Liver (tissue), 9 donors: Measurements from ENCODE around the gene TMPRSS13. TPM values are rescaled to one million over a fixed set of nuclear protein-coding genes. Genes with fewer than 3 reads are reported as not detected.
"Not testable (repeated sequence)": the region's sequence is repeated elsewhere in the genome, so short reads cannot be mapped to it uniquely, and the experiment has no call there.

Experiments used
- DNase-seq: peaks from one replicate; pipeline ENCODE4 v3.0.0-alpha.2; 2017; ENCODE audit warnings: low spot score
- H3K27ac ChIP-seq, 2 donors: one replicate each; pipeline ENCODE4 v1.7.0; 2013; ENCODE audit warnings: inconsistent platforms in 2 of 2, low read length in 2 of 2, control low read depth in 1 of 2, low read depth in 1 of 2, mild to moderate bottlenecking in 1 of 2
- H3K27me3 ChIP-seq, 4 donors: one replicate each; pipeline versions ENCODE4 v1.6.1 to v1.7.0; 2013; ENCODE audit warnings: low read length in 3 of 4, inconsistent platforms in 1 of 4, mild to moderate bottlenecking in 1 of 4, moderate library complexity in 1 of 4; ENCODE audit not compliant: control insufficient read depth in 4 of 4, insufficient read depth in 4 of 4
- H3K36me3 ChIP-seq, 4 donors: one replicate each; pipeline versions ENCODE4 v1.6.1 to v1.7.0; 2013; ENCODE audit warnings: low read length in 3 of 4, mild to moderate bottlenecking in 3 of 4, low read depth in 1 of 4, moderate library complexity in 1 of 4; ENCODE audit not compliant: control insufficient read depth in 4 of 4, insufficient read depth in 3 of 4
- H3K4me1 ChIP-seq, 4 donors: one replicate each; pipeline versions ENCODE4 v1.6.1 to v1.7.0; 2013; ENCODE audit warnings: low read length in 3 of 4, mild to moderate bottlenecking in 3 of 4, moderate library complexity in 1 of 4; ENCODE audit not compliant: control insufficient read depth in 4 of 4, insufficient read depth in 4 of 4
- H3K4me3 ChIP-seq, 3 donors: one replicate each; pipeline versions ENCODE4 v1.6.1 to v1.7.0; 2013; ENCODE audit warnings: low read length in 3 of 3, control low read depth in 1 of 3, low read depth in 1 of 3, mild to moderate bottlenecking in 1 of 3
- H3K9ac ChIP-seq, 2 donors: one replicate each; pipeline ENCODE4 v1.7.0; 2013; ENCODE audit warnings: low read length in 2 of 2, mild to moderate bottlenecking in 2 of 2, moderate library complexity in 2 of 2, control low read depth in 1 of 2, low read depth in 1 of 2
- H3K9me3 ChIP-seq, 4 donors: one replicate each; pipeline versions ENCODE4 v1.6.1 to v1.7.0; 2013; ENCODE audit warnings: low read length in 3 of 4; ENCODE audit not compliant: control insufficient read depth in 4 of 4
- ATF3 ChIP-seq: IDR thresholded peaks from 2 replicates; pipeline ENCODE4 v1.6.1; 2016; ENCODE audit warnings: antibody characterized with exemption
- CTCF ChIP-seq: fragments of 150-350 bp; IDR thresholded peaks from 2 replicates; pipeline ENCODE4 v1.5.1; 2017; ENCODE audit warnings: improper control_type of control experiment, low read depth, low read length; ENCODE audit not compliant: missing input control
- EGR1 ChIP-seq, 2 donors: IDR thresholded peaks; 2 replicates each; pipeline ENCODE4 v1.6.1; 2016 to 2018; ENCODE audit warnings: antibody characterized with exemption in 2 of 2, low read depth in 2 of 2
- FOXA1 ChIP-seq: IDR thresholded peaks from 2 replicates; pipeline ENCODE4 v1.6.1; 2016; ENCODE audit warnings: antibody characterized with exemption
- GABPA ChIP-seq, 2 donors: IDR thresholded peaks in 1 of 2; conservative IDR thresholded peaks in 1 of 2; 2 replicates each; pipeline ENCODE4 v1.6.1; 2016; ENCODE audit warnings: antibody characterized with exemption in 2 of 2, mild to moderate bottlenecking in 1 of 2, moderate library complexity in 1 of 2
- HNF4A ChIP-seq, 2 donors: conservative IDR thresholded peaks; 2 replicates each; pipeline ENCODE4 v1.6.1; 2016; ENCODE audit warnings: antibody characterized with exemption in 2 of 2, mild to moderate bottlenecking in 2 of 2
- HNF4G ChIP-seq: IDR thresholded peaks from 2 replicates; pipeline ENCODE4 v1.6.1; 2016; ENCODE audit warnings: antibody characterized with exemption
- JUND ChIP-seq, 2 donors: IDR thresholded peaks; 2 replicates each; pipeline ENCODE4 v1.6.1; 2016; ENCODE audit warnings: antibody characterized with exemption in 2 of 2
- RAD21 ChIP-seq, 2 donors: IDR thresholded peaks; 2 replicates each; pipeline ENCODE4 v1.6.1; 2016; ENCODE audit warnings: antibody characterized with exemption in 2 of 2, mild to moderate bottlenecking in 2 of 2
- SP1 ChIP-seq: IDR thresholded peaks from 2 replicates; pipeline ENCODE4 v1.6.1; 2018; ENCODE audit warnings: antibody characterized with exemption, mild to moderate bottlenecking
- TAF1 ChIP-seq: conservative IDR thresholded peaks from 2 replicates; pipeline ENCODE4 v1.6.1; 2016; ENCODE audit warnings: antibody characterized with exemption, mild to moderate bottlenecking
- YY1 ChIP-seq: IDR thresholded peaks from 2 replicates; pipeline ENCODE4 v1.6.1; 2016; ENCODE audit warnings: antibody characterized with exemption, mild to moderate bottlenecking
- ZBTB33 ChIP-seq: IDR thresholded peaks from 2 replicates; pipeline ENCODE4 v1.6.1; 2016; ENCODE audit warnings: antibody characterized with exemption
- WGBS: extraction: QIAGEN DNeasy Blood & Tissue Kit; methylation state at CpG from one replicate; pipeline ENCODE4 v1.1.7; 2013; 5-methylcytosine and 5-hydroxymethylcytosine counted together
- polyA plus RNA-seq, 2 donors: library from polyadenylated mRNA; stranded (reverse) in 1 of 2; unstranded in 1 of 2; fragments of 200-250 nt in 1 of 2; fragments of >200 nt in 1 of 2; fragmentation: Nextera tagmentation in 1 of 2; extraction: Ambion mirVana in 1 of 2; gene quantifications; one replicate each; pipeline versions ENCODE4 v1.2.1 to v1.2.3, GENCODE V29; 2013 to 2015
- total RNA-seq, 2 donors: library from RNA; depleted of rRNA; stranded (reverse); fragments of >200 nt; gene quantifications; one replicate each; pipeline ENCODE4 v1.2.3, GENCODE V29; 2014
- donor health status: healthy.
- donor health status: healthy.
- donor health status: healthy.
- donor health status: healthy.
- donor health status: healthy.

Gene TMPRSS13
- total and polyA plus RNA-seq, 4 donors = 0.11 to 0.93 (median 0.24) TPM

GRCh38 chr11:117927926-117928325, 1.3 kb downstream of the TMPRSS13 start (continued):
- TF ChIP-seq TAF1 (no peak), RAD21 (IDR thresholded peaks at IDR 0.05) (no peak), HNF4G (no peak), YY1 (no peak)

- H3K27me3 ChIP-seq, H3K36me3 ChIP-seq, H3K4me3 ChIP-seq, DNase-seq, H3K9me3 ChIP-seq, H3K4me1 ChIP-seq, H3K27ac ChIP-seq, H3K9ac ChIP-seq: not testable (repeated sequence)
- WGBS = 83% methylated on average over 7 of the region's 7 CpGs
These were observed 3.0 kb downstream of the TMPRSS13 start for GRCh38 chr11:117926166-117926565.

GRCh38 chr11:117925198-117925925, 3.8 kb downstream of the TMPRSS13 start:
- H3K4me1 ChIP-seq = no peaks in the 10 kb centered on the region
- DNase-seq = no peak
- peaks cover 0 to 2% (median 0%) of the 10 kb centered on the region in 4 donors for H3K27me3 ChIP-seq
- 80% methylated on average over 11 of the region's 11 CpGs for WGBS
- no peaks in the 10 kb centered on the region for H3K9me3 ChIP-seq
- no peak overlapping the region for H3K4me3 ChIP-seq
- no peaks in the 10 kb centered on the region for H3K36me3 ChIP-seq
- TF ChIP-seq ZBTB33 (no peak), CTCF (no peak), TAF1 (no peak), HNF4G (no peak), FOXA1 (no peak), ATF3 (no peak), JUND (IDR thresholded peaks at IDR 0.05) (no peak), SP1 (no peak), HNF4A (conservative IDR thresholded peaks at IDR 0.05) (no peak), RAD21 (IDR thresholded peaks at IDR 0.05) (no peak), EGR1 (IDR thresholded peaks at IDR 0.05; ENCODE audit: low read depth in 2 of 2) (no peak), GABPA (IDR thresholded peaks at IDR 0.05 in 1 of 2, conservative IDR thresholded peaks at IDR 0.05 in 1 of 2) (no peak)
- no peak overlapping the region for H3K9ac ChIP-seq
- no peak overlapping the region for H3K27ac ChIP-seq
